Esophagus squamous epithelium (tissue), 5 donors: ENCODE results near the gene MROH2A. TPM values are rescaled to one million over a fixed set of nuclear protein-coding genes. Genes with fewer than 3 reads are reported as not detected.

Source experiments
- DNase-seq: peaks from one replicate; lab custom pipeline; 2025; lab: John Stamatoyannopoulos, UW
- H3K27ac ChIP-seq, 4 donors: fragments of 200-600 bp; sonication (generic); one replicate each; pipeline ENCODE4 v1.5.1; 2016 to 2019; ENCODE audit warnings: mild to moderate bottlenecking in 1 of 4
- H3K27me3 ChIP-seq, 4 donors: fragments of 200-600 bp; sonication (generic); 1 replicate in 3 of 4; 2 replicates in 1 of 4; pipeline versions ENCODE4 v1.5.1 to v1.6.0; 2017 to 2021; ENCODE audit warnings: antibody characterized with exemption in 1 of 4
- H3K36me3 ChIP-seq, 3 donors: fragments of 200-600 bp; sonication (generic); one replicate each; pipeline ENCODE4 v1.5.1; 2016 to 2019
- H3K4me1 ChIP-seq, 3 donors: fragments of 200-600 bp; sonication (generic); one replicate each; pipeline ENCODE4 v1.5.1; 2017 to 2019
- H3K4me3 ChIP-seq, 4 donors: fragments of 200-600 bp; sonication (generic); 1 replicate in 3 of 4; 2 replicates in 1 of 4; pipeline ENCODE4 v1.5.1; 2016 to 2019; ENCODE audit warnings: mild to moderate bottlenecking in 2 of 4, moderate library complexity in 1 of 4
- H3K9me3 ChIP-seq, 3 donors: fragments of 200-600 bp; sonication (generic); one replicate each; pipeline ENCODE4 v1.5.1; 2016 to 2019
- POLR2A ChIP-seq, 4 donors: fragments of 450-650 bp; IDR thresholded peaks; one replicate each; pipeline ENCODE4 v1.6.1; 2017; ENCODE audit warnings: antibody characterized with exemption in 4 of 4, mild to moderate bottlenecking in 4 of 4, moderate library complexity in 3 of 4
- WGBS, 2 donors: methylation state at CpG; one replicate each; pipeline ENCODE4 v1.1.5; 2018; 5-methylcytosine and 5-hydroxymethylcytosine counted together
- intact Hi-C: fragments of 100-400 bp; cut with DNase I; formaldehyde crosslinking; loops from one replicate; pipeline ENCODE4 v1.15.0; 2022
- total RNA-seq, 4 donors: library from RNA; depleted of rRNA; stranded (reverse); fragments of >200 nt; gene quantifications; one replicate each; pipeline ENCODE4 v1.1.0, GENCODE V29; 2016
- TF ChIP-seq, protein P1 (sequence below), 6 experiments: fragments of 450-650 bp in 4 of 6; fragments of 200-600 bp in 2 of 6; sonication (generic) in 2 of 6; IDR thresholded peaks; one replicate each; pipeline ENCODE4 v1.5.1; 2016 to 2019; ENCODE audit warnings: antibody characterized with exemption in 6 of 6, mild to moderate bottlenecking in 4 of 6, moderate library complexity in 4 of 6
- donor health status: DM: yes; HTN: yes; CAD: no.

The MROH2A gene
- total RNA-seq, 4 donors from 2014 or later = under 0.01 to 2.1 (median 0.57) TPM

DNA sequence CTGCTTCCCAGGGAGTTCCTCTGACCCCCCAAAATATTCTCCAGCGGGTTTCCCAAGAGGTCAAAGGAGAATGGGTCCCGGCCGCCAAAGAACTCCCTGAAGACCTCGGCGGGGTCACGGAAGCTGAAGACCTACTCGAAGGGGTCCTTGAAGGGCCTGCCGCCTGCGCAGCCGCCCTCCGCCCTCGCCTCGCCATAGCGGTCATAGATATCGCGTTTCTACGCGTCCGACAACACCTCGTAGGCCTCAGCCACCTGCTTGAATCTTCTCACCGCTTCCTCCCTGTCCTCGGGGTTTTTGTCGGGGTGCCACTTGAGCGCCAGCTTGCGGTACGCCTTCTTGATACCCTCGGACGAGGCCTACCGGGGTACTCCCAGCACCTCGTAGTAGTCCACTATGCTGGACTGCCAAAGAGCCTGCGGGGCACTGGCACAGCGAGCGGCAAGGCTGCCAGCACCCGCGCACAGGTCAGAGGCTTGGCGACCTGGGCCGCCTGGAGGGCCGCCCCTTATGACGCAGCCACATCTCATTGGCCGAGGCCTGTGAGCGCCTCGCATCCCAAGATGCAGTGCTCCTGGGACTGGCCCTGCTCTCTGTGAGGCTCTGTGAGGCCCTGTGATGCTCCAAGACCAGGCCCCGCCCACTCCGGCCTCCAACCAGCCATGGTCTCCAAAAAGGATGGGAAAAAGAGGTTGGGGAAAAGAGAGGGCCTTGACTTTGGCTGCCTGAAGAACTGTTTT is 23.1 kb upstream of the MROH2A start:
- intact Hi-C loops = no loop called here
- Histone ChIP-seq H3K4me3 (no peak overlapping the region), H3K9me3 (no peaks in the 10 kb centered on the region), H3K27me3 (no peaks in the 10 kb centered on the region), H3K36me3 (peaks cover 0 to 17% (median 0%) of the 10 kb centered on the region in 3 donors), H3K4me1 (peaks cover 0 to 7% (median 0%) of the 10 kb centered on the region in 3 donors), H3K27ac (no peak overlapping the region)
- no peak for TF ChIP-seq POLR2A (IDR thresholded peaks at IDR 0.05)
- TF ChIP-seq, protein P1, sequence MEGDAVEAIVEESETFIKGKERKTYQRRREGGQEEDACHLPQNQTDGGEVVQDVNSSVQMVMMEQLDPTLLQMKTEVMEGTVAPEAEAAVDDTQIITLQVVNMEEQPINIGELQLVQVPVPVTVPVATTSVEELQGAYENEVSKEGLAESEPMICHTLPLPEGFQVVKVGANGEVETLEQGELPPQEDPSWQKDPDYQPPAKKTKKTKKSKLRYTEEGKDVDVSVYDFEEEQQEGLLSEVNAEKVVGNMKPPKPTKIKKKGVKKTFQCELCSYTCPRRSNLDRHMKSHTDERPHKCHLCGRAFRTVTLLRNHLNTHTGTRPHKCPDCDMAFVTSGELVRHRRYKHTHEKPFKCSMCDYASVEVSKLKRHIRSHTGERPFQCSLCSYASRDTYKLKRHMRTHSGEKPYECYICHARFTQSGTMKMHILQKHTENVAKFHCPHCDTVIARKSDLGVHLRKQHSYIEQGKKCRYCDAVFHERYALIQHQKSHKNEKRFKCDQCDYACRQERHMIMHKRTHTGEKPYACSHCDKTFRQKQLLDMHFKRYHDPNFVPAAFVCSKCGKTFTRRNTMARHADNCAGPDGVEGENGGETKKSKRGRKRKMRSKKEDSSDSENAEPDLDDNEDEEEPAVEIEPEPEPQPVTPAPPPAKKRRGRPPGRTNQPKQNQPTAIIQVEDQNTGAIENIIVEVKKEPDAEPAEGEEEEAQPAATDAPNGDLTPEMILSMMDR (IDR thresholded peaks at IDR 0.05) = no peak
- no peak for DNase-seq
- 91 to 97% methylated on average over 21 to 30 of the region's 44 CpGs for WGBS, 2 donors

DNA sequence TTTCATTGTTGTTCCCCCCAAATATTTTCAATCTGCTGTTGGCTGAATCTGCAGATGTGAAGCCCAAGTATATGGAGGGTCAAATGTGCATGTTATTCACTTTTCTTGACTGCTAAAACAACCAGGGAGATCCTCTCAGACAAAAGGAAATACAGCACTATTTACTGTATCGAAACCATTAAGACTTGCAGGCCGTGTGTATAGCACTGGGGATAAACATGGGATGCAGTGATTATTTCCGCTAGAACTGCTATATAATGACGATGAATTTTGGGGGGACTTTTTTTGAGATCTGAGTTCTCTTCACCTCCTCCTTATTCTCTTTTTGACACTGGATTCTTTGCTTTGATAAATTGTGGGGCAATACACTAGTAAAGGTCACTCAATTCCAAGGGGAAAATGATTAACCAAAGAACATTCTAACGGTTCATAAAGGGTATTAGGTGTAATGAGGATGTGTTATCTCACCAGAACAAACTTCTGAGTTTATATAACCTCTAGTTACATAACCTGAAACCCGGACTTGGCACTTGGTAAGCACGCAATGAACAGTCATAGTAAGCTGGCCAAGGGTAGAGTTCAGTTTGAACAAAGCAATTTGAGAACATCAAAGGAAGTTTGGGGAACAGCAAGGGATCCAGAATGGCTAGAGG is 21.6 kb upstream of the MROH2A start:
- H3K27ac ChIP-seq = no peak overlapping the region
- TF ChIP-seq, protein P1 (IDR thresholded peaks at IDR 0.05) = no peak
- TF ChIP-seq POLR2A (IDR thresholded peaks at IDR 0.05) = no peak
- H3K4me1 ChIP-seq = peaks cover 5 to 22% (median 6%) of the 10 kb centered on the region in 3 donors
- no peaks in the 10 kb centered on the region for H3K9me3 ChIP-seq
- no peaks in the 10 kb centered on the region for H3K27me3 ChIP-seq
- intact Hi-C loops = no loop called here
- no peak for DNase-seq
- WGBS, 2 donors = 53 to 71% methylated on average over 7 of the region's 7 CpGs
- H3K36me3 ChIP-seq = peaks cover 0 to 17% (median 0%) of the 10 kb centered on the region in 3 donors
- H3K4me3 ChIP-seq = no peak overlapping the region

- no peak overlapping the region for H3K27ac ChIP-seq
- no peaks in the 10 kb centered on the region for H3K27me3 ChIP-seq
- H3K9me3 ChIP-seq = no peaks in the 10 kb centered on the region
- no peak overlapping the region for H3K4me3 ChIP-seq
- H3K36me3 ChIP-seq = peaks cover 0 to 17% (median 0%) of the 10 kb centered on the region in 3 donors
- H3K4me1 ChIP-seq = peaks cover 5 to 27% (median 9%) of the 10 kb centered on the region in 3 donors
- TF ChIP-seq POLR2A (IDR thresholded peaks at IDR 0.05) = no peak
- TF ChIP-seq, protein P1 (IDR thresholded peaks at IDR 0.05) = no peak
- DNase-seq = no peak
- intact Hi-C loops = no loop called here
These were observed 20.0 kb upstream of the MROH2A start for GRCh38 chr2:233758141-233758540.

GRCh38 chr2:233758849-233759248 is 19.3 kb upstream of the MROH2A start:
- Histone ChIP-seq H3K36me3 (peaks cover 0 to 10% (median 0%) of the 10 kb centered on the region in 3 donors), H3K4me1 (peaks cover 5 to 27% (median 9%) of the 10 kb centered on the region in 3 donors), H3K9me3 (no peaks in the 10 kb centered on the region), H3K4me3 (no peak overlapping the region), H3K27me3 (no peaks in the 10 kb centered on the region), H3K27ac (no peak overlapping the region)
- intact Hi-C loops = no loop called here
- 68 to 85% methylated on average over 2 of the region's 2 CpGs for WGBS, 2 donors
- no peak for DNase-seq
- no peak for TF ChIP-seq POLR2A (IDR thresholded peaks at IDR 0.05)
- TF ChIP-seq, protein P1 (IDR thresholded peaks at IDR 0.05) = no peak

DNA sequence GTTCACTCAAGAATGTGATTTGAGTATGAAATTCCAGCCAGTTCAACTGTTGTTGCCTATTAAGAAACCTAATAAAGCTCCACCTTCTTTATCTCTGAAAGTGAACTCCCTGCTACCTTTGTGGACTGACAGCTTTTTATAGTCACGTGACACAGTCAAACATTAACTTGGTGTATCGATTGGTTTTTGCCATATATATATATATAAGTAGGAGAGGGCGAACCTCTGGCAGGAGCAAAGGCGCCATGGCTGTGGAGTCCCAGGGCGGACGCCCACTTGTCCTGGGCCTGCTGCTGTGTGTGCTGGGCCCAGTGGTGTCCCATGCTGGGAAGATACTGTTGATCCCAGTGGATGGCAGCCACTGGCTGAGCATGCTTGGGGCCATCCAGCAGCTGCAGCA is 18.1 kb upstream of the MROH2A start, which contains the start of gene UGT1A1:
UGT1A1 (plus strand) TSS at position 228 of the 400 bp plus-strand sequence; CDS start at position 246, 18 bp downstream.
- Histone ChIP-seq H3K27ac (peak within 1 kb of the TSS in 1 of 4 donors; percentile 5), H3K4me1 (peaks cover 5 to 27% (median 9%) of the 10 kb centered on the region in 3 donors), H3K27me3 (no peaks in the 10 kb centered on the region), H3K36me3 (peaks cover 0 to 2% (median 0%) of the 10 kb centered on the region in 3 donors), H3K4me3 (no peak within 1 kb of the TSS), H3K9me3 (no peaks in the 10 kb centered on the region)
- TF ChIP-seq, protein P1 (IDR thresholded peaks at IDR 0.05) = no peak
- TF ChIP-seq POLR2A (IDR thresholded peaks at IDR 0.05) = no peak
- intact Hi-C loops = no loop called here
- WGBS, 2 donors = 67 to 87% methylated on average over 2 to 5 of the region's 6 CpGs
- DNase-seq = no peak
